ENCODE measurements around the gene FOCAD. TPM values are rescaled to one million over a fixed set of nuclear protein-coding genes. Genes with fewer than 3 reads are reported as not detected.

FOCAD gene
- total and polyA plus RNA-seq, 10 of the 15 experiments (the other 5 are each of a cell fraction or from before 2014, with no cell fraction given), result 13.7 to 93.0 (median 41.8) TPM

GRCh38 chr9:21001581-21001980 is 317.5 kb downstream of the FOCAD start (continued):
- no peak for TF ChIP-seq PRDM15 (CRISPR knock-in tag; IDR thresholded peaks at IDR 0.05)

DNA sequence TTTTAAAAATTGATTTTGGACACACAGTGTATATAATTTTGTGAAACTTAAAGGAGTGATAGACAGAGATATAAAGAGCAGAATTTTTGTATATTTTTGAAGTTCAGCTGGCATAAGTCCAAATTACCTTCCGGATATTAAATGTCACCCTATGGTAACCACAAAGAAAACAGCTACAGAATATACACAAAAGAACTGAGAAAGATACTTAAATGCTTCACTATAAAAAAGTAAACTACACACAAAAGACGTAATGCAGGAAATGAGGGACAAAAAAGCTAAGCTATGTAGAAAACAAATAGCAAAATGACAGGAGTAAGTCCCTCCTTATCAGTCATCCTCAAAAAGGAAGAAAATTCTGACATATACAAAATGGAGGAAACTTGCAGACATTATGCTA is 318.0 kb downstream of the FOCAD start:
- Histone ChIP-seq H4K20me1 (ENCODE audit: control insufficient read depth, insufficient read depth) (no peaks in the 10 kb centered on the region), H2AFZ (ENCODE audit: control insufficient read depth, low read depth, low read length) (no peak overlapping the region), H3K27ac (ENCODE audit: control insufficient read depth, insufficient read depth) (no peak overlapping the region), H3K79me2 (ENCODE audit: control insufficient read depth, insufficient read depth, low read length) (no peaks in the 10 kb centered on the region), H3K4me1 (ENCODE audit: control insufficient read depth, insufficient read depth, low read length) (peaks cover 9% of the 10 kb centered on the region), H3K9me3 (replicated peaks; ENCODE audit: control insufficient read depth, insufficient read depth, low read length) (no peaks in the 10 kb centered on the region; the same call in 2 of the 3 replicates), H3K27me3 (replicated peaks in 1 of 2; ENCODE audit: control insufficient read depth in 2 of 2, insufficient read depth in 2 of 2, low read length in 1 of 2) (no peaks in the 10 kb centered on the region), H3K36me3 (ENCODE audit: control insufficient read depth in 2 of 2, insufficient read depth in 2 of 2, low read length in 1 of 2) (no peaks in the 10 kb centered on the region; a peak in 4 of 4 replicates), H3K9ac (ENCODE audit: control insufficient read depth, insufficient read depth, low read length) (no peak overlapping the region), H3K4me2 (ENCODE audit: control insufficient read depth, insufficient read depth) (no peak overlapping the region), H3K4me3 (no peak overlapping the region)
- DNase-seq (ENCODE audit: low read depth, low spot score), result no peak
- WGBS (ENCODE audit: insufficient coverage, insufficient replicate concordance, low lambda C conversion rate, missing lambda C conversion rate), result 100% methylated on average over 2 of the region's 2 CpGs
- ChIA-PET RAD21 (ENCODE audit: unreplicated experiment) (no interaction called here), CTCF (interaction anchor here (3.8 kb wide), 1 partner anchor 108 kb away, joined by 16 read pairs; no protein-coding TSS in a partner anchor), POLR2A (no interaction called here), SMC1A (ENCODE audit: uncharacterized antibody, unreplicated experiment) (interaction anchor here (0.7 to 1.6 kb wide), 3 partner anchors 9 to 58 kb away, joined by 3 to 5 read pairs (median 3); no protein-coding TSS in a partner anchor)
- TF ChIP-seq RELA (IDR thresholded peaks at IDR 0.05; ENCODE audit: borderline replicate concordance, partially characterized antibody) (no peak), HSF1 (IDR thresholded peaks at IDR 0.05; ENCODE audit: low read depth, low read length) (no peak), STAT1 (conservative IDR thresholded peaks at IDR 0.05) (no peak), FOXM1 (IDR thresholded peaks at IDR 0.05; ENCODE audit: low read depth, low read length) (no peak), ETV6 (conservative IDR thresholded peaks at IDR 0.05 in 1 of 2, IDR thresholded peaks at IDR 0.05 in 1 of 2; ENCODE audit: borderline replicate concordance in 1 of 2, low read depth in 1 of 2) (no peak), CHD1 (IDR thresholded peaks at IDR 0.05; ENCODE audit: low read depth, low read length) (no peak), TAF1 (IDR thresholded peaks at IDR 0.05; ENCODE audit: borderline replicate concordance, low read depth, low read length) (no peak), KLF5 (IDR thresholded peaks at IDR 0.05; ENCODE audit: partially characterized antibody) (no peak), CREM (IDR thresholded peaks at IDR 0.05; ENCODE audit: low read depth) (no peak), NFIC (IDR thresholded peaks at IDR 0.05; ENCODE audit: low read depth, low read length) (no peak), MEF2A (IDR thresholded peaks at IDR 0.05; ENCODE audit: insufficient read depth, low read depth, low read length) (no peak), ZBTB11 (CRISPR knock-in tag; IDR thresholded peaks at IDR 0.05) (no peak)
- in situ Hi-C loops (cut with MboI), result no loop called here
- BruUV-seq (replicated peaks), result no TSS peak
- intact Hi-C loops (cut with micrococcal nuclease; ENCODE audit: unreplicated experiment), result no loop called here
- ATAC-seq, result no peak
- FAIRE-seq, result no peak
